Measurements from ENCODE around the gene ARHGEF19. TPM values are rescaled to one million over a fixed set of nuclear protein-coding genes. Genes with fewer than 3 reads are reported as not detected.
A peak's percentile ranks its signal among the peaks of the same experiment; 100 is the strongest.
"Not testable (repeated sequence)": the region's sequence is repeated elsewhere in the genome, so short reads cannot be mapped to it uniquely, and the experiment has no call there.

ARHGEF19 gene
- total RNA-seq, 1 experiment from 2014 or later: 8.3 TPM

DNA sequence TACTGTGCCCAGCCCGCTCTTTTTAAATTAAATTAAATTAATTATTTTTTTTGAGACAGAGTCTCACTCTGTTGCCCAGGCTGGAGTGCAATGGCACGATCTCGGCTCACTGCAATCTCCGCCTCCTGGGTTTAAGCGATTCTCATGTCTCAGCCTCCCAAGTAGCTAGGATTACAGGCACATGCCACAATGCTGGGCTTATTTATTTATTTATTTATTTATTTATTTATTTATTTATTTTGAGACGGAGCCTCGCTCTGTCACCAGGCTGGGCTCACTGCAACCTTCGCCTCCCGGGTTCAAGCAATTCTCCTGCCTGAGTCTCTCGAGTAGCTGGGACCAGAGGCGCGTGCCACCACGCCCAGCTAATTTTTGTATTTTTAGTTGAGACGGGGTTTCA lies 10.3 kb upstream of the ARHGEF19 start:
- DNase-seq (ENCODE audit: low read depth): not testable (repeated sequence)

DNA sequence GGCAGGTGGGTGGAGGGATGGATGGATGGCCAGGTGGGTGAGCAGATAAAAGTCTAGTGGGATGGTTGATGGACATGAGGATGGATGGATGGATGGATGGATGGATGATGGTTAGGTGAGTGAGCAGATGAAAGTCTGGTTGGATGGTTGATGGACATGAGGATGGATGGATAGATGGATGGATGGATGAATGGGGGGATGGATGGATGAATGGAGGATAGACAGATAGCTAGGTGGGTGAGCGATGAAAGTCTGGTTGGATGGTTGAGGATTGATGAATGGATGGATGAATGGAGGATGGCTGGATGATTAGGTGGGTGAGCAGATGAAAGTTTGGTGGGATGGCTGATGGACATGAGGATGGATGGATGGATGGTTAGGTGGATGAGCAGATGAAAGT lies 9.0 kb upstream of the ARHGEF19 start:
- no peak for DNase-seq (ENCODE audit: low read depth)

DNA sequence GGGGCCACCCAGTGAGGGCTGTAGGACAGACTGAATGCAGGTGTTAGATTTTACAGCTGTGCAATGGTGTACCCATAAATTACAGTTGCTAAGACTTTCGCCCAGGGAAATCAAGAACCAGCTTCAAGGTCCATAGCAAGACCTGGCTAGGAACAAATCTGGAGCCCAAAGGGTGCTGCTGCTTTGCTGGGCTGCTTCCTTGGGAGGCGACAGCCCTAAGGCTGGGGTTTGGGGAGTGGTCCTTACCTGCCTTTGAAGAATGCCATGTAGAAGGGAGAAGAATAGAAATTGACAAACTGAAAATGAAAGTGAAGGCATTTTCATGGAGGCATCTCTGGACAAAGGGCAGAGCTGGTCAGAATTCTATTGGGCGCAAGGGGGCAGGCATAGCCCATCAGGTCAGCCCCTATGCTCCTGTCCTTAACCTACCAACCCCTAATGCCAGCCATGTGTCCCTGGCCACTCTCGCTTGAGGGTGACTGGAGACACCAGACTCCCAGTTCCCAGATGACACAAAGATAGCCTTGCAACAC lies 7.6 kb upstream of the ARHGEF19 start:
- no peak for DNase-seq (ENCODE audit: low read depth)

DNA sequence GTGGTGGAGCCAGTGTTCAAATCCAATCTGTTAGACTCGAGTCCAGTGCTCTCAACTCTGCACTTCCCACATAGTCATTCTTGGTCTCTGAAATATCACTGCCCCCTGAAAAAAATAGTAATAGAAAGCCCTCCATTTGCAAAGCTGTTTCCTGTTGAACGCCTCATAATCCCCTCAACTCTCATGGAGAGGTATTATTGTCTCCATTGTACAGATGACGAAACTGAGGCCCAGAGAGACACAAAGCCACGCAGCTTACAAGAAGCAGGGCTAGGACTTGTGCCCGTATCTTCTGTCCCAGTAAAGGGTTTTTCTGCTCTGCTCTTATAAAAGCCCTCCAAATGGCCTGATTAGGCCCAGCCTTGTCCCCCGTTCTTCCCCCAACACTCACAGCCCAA lies 6.2 kb upstream of the ARHGEF19 start:
- no peak for DNase-seq (ENCODE audit: low read depth)

DNA sequence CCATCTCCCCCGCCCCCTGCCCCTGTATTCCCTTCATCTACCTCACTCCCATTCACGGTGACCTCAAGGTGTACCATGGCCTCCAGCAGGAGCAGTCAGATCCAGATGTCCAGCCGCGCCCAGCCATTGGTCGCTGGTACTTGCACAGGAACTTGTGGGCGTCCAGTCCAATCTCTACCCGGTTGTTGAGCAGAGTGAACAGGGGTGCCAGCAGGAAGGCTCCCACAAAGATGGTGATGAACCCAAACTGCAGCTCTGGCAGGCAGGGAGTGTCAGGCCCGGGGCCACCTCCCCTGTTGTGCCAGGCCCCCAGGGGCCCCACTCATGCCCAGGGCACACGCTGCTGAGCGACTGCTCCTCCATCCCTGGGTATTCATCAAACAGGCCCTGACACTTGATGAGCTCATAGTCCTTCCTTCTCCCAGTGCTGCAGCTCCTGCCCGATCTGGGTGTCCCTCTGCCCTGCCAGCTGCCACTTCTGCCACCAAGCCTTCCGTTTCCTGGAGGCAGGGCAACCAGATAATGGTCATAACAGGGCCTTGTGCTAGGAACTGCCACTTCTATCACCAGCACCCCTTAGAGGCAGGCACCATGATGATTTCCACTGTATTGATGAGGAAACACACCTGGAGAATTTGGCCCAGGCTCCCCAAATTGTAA lies 5.7 kb upstream of the ARHGEF19 start:
- DNase-seq (ENCODE audit: low read depth): no peak

DNA sequence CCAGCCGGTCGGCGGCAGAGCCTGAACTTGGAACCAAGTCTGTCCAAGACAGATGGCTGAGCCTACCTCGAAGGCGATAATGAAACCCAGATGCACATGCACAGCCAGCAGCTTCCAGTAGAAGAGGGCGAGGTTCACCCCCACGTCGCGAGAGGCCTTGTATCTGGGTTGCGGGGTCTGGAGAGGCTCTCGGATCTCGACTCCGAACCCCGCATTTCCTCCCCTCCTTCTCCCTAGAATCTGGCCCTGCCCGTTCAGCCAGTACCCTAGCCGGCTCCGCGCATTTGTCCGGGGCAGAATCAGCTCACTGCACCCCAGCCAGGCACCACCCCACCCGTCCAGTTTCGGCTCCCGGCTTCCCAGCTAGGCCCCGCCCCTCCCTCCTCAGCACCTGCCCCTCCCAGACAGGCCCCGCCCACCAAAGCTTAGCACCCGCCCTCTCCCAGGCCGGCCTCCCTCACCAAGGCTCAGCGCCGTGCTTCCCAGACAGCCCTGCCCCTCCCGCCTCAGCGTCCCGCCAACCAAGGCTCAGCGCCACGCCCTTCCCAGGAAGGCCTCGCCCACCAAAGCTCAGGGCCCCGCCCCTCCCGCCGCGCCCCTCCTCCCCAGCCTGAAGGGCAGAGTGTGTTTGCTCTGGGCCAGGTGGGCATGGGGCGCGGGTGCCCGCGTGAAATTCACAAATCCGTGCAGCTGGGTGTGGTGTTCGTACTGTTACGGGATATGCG lies 4.8 kb upstream of the ARHGEF19 start:
- peak; percentile 96 for DNase-seq (ENCODE audit: low read depth)

DNA sequence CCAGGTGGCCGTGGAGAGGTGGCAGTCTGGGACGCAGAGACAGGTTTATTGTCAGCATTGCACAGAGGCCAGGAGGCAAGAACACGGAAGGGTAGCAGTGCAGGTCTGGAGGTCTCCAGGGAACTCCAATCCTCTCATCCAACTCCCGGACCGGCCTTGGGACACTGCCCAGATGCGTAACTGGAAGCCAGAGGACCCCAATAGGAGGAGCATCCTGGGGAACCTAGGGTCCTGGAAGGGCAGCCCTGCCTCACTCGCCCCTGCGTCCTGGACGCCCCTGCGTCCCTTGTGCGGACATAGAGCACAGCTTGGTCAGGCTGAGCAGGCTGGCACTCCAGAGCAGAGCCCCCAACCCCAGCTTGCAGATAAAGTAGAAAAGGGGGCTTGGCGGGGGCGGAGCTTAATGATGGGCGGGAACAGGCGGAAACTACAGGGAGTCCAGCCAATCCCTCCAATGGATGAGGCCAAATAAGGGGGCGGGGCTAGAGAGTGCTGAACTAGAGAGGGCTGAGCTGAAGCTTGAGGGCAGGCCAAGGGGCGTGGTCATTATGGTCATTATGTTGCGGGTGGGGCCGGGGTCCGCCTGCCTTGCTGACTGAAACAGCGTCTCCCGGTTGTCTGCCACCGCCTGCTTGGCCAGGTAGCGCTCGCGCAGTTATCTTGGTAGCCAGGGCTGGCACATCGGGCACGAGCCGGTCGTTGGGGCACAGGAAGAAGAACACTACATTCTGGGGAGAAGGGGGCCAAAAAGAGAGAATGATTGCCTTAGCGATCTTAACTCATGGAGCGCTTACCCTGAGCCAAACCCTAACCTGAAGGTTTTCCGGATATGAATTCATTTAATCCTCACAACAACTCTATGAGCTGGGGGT lies 3.7 kb upstream of the ARHGEF19 start:
- peak; percentile 85 for DNase-seq (ENCODE audit: low read depth)

DNA sequence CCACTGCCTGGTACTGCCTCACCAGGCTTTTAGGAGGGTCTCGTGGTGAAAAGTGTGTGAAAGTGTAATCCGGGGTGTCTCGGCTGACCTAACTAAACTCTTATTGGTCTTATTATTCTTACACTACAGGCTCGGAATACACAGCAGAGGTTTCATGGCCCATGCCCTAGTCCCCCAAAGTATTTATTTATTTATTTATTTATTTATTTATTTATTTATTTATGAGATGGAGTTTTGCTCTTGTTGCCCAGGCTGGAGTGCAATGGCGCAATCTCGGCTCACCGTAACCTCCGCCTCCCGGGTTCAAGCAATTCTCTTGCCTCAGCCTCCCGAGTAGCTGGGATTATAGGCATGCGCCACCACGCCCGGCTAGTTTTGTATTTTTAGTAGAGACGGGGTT lies 2.8 kb upstream of the ARHGEF19 start:
- DNase-seq (ENCODE audit: low read depth): not testable (repeated sequence)

DNA sequence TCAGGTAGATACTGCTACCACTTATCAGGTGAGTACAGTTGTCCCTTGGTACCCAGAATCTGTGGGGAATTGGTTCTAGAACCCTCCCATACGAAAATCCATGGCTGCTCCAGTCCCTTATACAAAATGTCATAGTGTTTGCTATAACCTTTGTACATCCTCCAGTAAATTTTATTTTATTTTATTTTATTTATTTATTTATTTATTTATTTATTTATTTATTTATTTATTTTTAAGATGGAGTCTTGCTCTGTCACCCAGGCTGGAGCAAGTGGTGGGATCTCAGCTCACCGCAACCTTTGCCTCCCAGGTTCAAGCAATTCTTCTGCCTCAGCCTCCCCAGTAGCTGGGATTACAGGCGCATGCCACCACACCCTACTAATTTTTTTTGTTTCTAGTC lies 1.1 kb upstream of the ARHGEF19 start:
- not testable (repeated sequence) for DNase-seq (ENCODE audit: low read depth)

DNA sequence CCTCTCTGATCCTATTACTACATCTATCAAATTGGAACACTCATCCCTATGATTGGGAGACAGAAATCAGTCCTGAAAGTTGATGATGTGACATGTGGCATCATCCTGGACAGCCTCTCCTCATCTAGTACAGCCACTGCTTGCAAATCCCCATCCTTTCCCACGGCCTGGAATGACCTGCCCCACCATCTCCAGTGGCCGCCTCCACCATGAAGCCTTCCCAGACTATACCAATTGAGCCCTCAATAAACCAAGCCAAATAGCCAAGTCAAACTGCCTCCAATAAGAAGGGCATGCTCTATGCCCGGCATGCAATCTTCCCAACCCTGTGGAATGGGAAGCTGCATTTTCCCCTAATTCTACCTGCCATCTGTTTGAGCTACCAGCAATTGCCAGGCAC lies 561 bp upstream of the ARHGEF19 start:
- no peak for DNase-seq (ENCODE audit: low read depth)

DNA sequence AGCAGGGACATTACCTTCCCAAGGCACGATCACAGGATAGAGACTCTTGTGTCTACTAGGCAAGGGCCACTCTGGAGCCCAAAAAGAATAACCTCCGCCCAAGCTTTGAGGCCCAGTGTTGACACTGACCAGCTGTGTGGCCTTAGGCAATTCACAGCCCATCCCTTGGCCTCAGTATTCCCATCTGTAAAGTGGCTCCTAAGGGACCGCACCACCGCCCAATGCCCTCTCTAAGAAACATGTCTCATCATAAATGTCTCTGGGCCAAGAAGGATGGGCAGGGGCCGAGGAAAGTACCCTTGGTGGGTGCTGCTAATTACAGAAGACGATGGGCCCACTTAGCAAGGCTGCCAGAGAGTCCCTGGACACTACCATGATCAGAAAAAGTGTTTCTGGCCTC lies 628 bp downstream of the ARHGEF19 start:
- DNase-seq (ENCODE audit: low read depth): no peak

DNA sequence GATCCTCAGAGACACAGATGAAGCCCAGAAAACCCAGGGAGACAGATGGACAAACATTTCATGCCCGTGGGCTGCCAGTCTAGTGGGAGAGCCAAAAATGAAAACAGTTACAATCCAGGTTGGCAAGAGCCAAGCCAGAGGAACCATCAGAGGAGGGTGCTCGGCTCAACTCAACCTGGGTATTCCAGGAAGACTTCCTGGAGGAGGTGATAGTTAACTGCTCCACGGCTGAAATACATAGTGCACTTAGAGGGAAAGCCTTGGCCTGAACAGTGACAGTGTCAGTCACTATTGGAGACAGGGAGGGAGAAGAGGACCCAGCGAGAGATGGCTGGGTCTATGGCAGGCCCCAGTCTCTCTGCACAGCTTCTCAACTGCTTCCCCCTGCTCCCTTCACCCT lies 1.9 kb downstream of the ARHGEF19 start:
- DNase-seq (ENCODE audit: low read depth): no peak

DNA sequence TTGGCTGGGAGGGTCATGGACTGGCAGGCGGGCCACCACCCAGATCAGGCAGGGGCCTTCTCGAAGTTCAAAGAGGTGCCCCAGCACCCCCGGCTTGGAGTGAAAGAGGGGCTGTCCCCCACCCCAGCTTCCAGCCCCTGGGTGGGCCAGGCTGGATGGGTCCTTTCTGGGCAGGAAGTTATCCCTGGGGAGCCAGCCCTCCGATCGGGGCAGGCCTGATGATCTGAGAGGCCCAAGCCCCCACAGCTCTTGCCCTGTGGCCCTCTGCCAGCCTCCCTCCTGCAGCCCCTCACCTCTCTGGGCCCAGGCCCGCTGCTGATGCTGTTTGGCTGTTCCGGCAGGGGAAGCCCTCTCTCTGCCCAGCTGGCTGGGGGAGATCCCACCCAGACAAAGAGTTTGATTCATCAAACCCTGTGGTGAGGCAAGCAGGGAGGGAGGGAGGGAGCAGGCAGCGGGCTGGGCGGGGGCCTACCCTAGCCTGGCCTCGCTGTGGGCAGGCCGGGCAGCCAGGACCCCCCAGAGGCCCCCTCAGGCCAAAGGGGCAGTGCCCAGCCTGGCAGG lies 2.5 kb downstream of the ARHGEF19 start:
- no peak for DNase-seq (ENCODE audit: low read depth)

DNA sequence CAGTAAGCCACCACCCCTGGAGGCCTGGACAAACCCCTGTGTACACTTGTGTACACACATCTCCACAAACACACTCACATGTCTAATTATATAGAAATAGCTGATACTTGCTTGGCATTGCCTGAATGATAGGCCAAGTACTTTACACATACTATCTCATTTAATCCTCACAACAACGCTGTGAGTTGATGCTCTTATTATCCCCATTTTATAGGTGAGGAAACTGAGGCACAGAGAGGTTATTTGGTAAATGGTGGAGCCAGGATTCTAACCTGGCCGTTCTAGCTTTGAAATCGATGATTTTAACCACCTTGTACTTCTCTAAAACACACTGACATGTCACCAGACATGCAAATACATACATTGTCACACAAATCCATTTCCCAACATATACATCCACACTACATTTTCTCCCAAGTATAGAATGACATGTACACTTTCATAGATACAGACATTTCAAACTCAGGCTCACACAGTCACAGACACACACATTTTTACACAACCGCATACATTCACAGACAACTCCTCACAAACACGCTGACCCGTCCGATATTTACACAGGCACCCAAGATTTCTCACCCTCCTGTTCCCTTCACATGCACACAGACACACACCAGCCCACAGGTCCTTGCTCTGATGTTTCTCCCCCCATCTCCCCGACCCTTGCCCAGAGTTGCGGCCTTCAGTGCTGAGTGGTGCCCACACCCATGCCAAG lies 3.2 kb downstream of the ARHGEF19 start:
- DNase-seq (ENCODE audit: low read depth): no peak

DNA sequence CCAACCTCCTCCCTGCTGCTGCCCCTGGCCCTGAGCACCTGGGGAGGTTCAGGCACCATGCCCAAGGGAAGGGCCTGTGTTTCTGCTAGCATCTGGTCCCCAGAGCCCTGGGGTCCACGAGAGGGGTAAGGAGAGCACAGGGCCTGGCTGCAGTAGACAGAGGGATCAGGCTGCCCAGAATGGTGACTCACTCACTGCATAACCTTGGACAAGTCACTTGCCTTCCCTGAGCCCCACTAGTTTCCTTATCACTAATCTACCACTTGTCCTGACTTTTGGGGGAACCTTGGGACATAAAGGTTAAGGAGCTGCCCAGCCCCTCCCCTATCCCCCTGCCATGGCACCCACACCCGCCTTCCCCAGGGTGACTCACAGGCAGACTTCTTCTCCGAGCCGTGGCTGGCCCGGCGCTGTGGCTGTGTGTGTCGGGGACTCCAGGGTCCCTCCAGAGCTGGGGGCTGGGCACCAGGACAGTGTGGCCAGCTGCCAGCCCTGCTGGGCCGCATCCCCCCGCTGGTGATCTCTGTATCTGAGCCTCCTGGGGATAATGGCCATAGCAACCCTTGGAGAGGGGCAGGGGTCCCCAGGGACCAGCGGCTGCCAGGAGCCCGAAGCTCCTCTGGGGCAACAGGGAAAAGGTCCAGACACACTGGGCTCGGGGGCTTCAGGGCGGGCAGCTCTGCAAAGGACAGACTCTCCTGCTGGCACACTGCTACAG lies 4.0 kb downstream of the ARHGEF19 start:
- no peak for DNase-seq (ENCODE audit: low read depth)

DNA sequence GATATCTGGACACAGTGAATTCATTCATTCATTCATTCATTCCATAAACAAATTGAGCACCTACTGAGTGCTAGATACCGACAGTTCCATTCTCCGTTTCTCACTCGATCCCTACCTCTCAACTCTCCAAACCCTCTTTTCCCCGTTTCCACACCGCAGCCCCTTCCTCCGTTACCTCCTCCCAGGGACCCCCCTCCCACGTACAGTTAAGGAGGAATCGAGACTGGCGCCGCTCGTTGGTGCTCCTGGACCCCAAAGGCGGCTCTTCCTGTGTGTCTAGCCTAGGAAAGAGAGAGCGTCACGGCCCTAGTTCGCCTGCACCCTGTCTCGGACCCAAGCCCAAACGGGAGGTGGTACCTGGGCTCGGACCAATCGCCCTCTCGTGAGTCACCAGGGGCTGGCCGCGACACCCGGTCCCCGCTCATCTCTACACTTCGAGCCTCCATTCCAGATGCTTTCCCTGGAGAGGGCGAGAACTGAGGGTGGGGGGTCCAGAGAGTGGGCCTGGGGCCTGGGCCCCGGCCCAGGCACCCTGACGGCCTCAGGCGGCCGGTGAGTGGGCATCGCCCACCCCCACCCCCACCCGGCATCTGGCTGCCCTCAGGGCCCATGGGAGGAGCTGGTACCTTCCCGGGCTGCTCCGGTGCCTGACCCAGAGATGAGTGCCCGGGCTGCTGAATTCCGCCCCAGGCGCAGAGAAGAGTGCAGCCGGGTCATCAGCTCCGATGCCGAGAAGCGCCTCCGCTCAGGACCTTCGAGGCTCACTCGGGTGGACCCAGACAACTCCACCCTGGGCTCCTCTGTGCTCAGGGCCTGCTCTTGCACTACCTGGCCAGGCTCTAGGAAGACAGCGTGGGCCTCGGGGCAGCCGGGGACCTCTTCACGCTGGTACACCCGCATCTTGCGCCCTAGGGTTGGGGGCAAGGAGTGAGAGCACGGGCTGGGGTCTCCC lies 4.9 kb downstream of the ARHGEF19 start:
- no peak for DNase-seq (ENCODE audit: low read depth)

DNA sequence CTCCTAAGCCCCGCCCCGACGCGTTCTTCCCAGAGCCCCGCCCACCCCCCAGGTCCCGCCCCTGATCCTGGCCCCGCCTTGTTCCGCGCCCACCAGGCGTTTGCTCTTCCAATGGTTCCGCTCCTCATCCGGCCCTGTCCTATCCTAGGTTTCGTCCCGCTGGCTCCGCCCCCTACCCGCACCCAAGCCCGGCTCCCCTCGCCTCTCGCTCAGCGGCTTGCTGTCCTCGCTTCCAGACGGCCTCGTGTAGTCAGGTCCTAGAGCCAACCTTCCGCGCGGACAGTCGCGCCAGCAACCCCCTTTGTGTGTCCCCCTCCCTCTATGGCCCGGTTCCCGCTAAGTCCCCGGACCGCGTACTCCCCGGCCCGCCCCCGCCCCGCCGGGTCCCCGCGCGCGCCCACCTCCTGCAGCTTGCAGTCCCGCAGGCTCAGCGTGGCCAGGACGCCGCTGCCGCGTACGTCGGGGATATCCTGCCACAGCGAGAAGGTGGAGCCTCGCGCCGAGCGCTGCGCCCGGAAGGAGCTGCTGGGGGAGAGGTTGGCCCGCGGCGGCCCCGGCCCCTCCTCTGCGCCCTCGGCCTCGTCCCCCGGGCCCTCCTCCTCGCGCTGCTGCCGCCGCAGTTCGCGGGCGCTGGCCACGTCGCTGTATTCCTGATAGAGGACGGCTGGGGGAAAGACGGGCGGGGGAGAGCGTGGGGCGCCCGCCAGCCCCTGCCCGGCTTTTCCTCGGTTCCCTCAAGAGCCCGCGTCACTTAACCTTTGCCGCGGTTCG lies 5.7 kb downstream of the ARHGEF19 start:
- DNase-seq (ENCODE audit: low read depth): peak; percentile 98

DNA sequence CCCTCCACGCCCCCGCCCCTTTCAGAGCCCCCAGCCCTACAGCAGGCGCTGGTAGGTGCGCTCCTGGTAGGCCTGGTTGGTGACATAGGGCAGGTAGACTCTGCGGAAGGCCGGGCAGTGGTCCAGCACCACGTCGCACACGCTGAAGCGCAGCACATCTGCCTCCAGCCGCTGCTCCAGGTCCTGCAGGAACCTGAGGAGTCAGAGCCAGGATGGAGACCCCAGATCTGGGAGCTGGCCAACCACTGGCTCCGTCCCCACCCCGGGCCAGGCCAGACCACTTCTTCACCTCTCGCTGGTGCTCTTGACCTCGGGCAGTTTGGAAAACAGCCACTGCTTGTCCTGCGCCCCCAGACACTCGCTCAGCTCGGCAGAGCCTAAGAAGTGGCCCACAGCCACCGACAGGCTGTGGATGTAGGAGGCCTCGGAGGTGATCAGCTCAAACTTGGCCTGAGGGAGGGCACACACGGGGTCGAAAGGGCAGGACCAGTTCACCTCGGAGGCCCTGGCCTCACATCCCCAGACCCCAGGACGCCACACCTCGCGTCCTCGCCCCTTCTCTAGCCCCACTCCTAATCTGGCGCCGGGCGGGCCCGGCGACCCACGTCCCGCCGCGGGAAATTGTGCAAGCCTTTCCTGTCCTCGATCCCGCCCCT lies 6.4 kb downstream of the ARHGEF19 start:
- DNase-seq (ENCODE audit: low read depth): no peak

All from RPMI7951 (cell line).